Coronary artery (tissue), 2 donors: ENCODE data around the gene GRID1.

Experiments used
- DNase-seq: peaks from one replicate; pipeline ENCODE4 v3.0.0-alpha.2; 2017; ENCODE audit warnings: low spot score
- H3K27ac ChIP-seq, 2 donors: fragments of 200-600 bp; sonication (generic); one replicate each; pipeline ENCODE4 v1.5.1; 2016 to 2019
- H3K4me3 ChIP-seq: fragments of 200-600 bp; sonication (generic); 2 replicates; pipeline ENCODE4 v1.5.1; 2016; ENCODE audit warnings: mild to moderate bottlenecking, moderate library complexity
- CTCF ChIP-seq: fragments of 200-600 bp; sonication (generic); IDR thresholded peaks from one replicate; pipeline ENCODE4 v1.5.1; 2019; ENCODE audit warnings: antibody characterized with exemption

Gene GRID1

GRCh38 chr10:85864868-85865526 lies 501.6 kb downstream of the GRID1 start:
- no peak for TF ChIP-seq CTCF
- peak; percentile 22 for DNase-seq
- H3K27ac ChIP-seq = no peak overlapping the region

DNA sequence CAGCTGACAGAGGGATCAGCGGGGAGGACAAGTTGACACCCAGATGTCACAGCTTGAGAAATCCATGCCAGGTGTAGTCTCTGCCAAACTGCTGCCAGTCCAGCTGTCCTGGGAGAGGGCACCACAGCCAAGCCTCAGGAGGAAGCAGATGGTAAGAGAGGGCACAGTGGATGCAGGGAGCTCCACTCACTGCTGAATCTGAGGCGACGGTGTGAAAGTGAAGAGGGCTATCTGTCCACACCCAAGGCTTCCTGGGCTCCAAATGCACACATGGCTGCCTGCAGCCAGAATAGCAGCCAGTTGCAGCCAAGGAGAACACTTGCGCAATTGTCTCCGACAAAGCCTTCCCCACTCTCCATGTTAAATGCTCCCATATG lies 502.4 kb downstream of the GRID1 start:
- TF ChIP-seq CTCF = no peak
- Histone ChIP-seq H3K27ac (no peak overlapping the region), H3K4me3 (no peak overlapping the region)
- peak; percentile 64 for DNase-seq

More at GRCh38 chr10:85864868-85865526, 501.6 kb downstream of the GRID1 start:
- no peak overlapping the region for H3K4me3 ChIP-seq

GRCh38 chr10:85863301-85864172 lies 503.1 kb downstream of the GRID1 start:
- DNase-seq = peak; percentile 60
- TF ChIP-seq CTCF = no peak
- no peak overlapping the region for H3K27ac ChIP-seq
- no peak overlapping the region for H3K4me3 ChIP-seq

DNA sequence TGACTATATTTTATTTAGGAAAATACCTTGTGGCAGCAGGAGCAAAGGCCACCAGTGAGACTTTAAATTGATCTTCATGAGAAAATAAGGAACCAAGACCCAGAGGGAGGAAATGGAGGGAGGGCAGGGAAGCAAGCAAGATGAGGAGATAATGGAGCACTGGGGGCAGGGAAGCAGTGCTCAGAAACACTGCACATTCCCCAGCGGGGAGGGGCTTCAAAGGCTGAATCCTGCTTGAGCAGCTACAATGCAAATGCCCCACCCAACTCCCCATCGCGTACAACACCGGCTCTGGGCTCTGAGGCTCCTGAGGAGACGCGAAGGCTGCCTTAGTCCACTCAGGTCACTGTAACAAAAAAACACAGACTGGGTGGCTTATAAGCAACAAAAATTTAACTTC lies 503.8 kb downstream of the GRID1 start:
- no peak for TF ChIP-seq CTCF

GRCh38 chr10:85861513-85862197 lies 504.9 kb downstream of the GRID1 start:
- no peak overlapping the region for H3K27ac ChIP-seq
- DNase-seq = peak; percentile 57
- TF ChIP-seq CTCF = no peak
- no peak overlapping the region for H3K4me3 ChIP-seq

More for the DNA sequence above, 503.8 kb downstream of the GRID1 start:
- Histone ChIP-seq H3K27ac (no peak overlapping the region), H3K4me3 (no peak overlapping the region)
- DNase-seq = peak; percentile 49

- Histone ChIP-seq H3K27ac (no peak overlapping the region), H3K4me3 (no peak overlapping the region)
- no peak for TF ChIP-seq CTCF
- peak; percentile 49 for DNase-seq
These were observed 506.7 kb downstream of the GRID1 start for GRCh38 chr10:85859859-85860258.
